GM11168 (cell line): ENCODE measurements around the gene SLC30A3.

Source experiments
- in situ Hi-C: fragments of 300-500 bp; cut with MboI; formaldehyde crosslinking; loops from one replicate; pipeline ENCODE4 v1.12.0; 2022; ENCODE audit warnings: low sequenced_read_pairs; ENCODE audit not compliant: unreplicated experiment

Gene SLC30A3

DNA sequence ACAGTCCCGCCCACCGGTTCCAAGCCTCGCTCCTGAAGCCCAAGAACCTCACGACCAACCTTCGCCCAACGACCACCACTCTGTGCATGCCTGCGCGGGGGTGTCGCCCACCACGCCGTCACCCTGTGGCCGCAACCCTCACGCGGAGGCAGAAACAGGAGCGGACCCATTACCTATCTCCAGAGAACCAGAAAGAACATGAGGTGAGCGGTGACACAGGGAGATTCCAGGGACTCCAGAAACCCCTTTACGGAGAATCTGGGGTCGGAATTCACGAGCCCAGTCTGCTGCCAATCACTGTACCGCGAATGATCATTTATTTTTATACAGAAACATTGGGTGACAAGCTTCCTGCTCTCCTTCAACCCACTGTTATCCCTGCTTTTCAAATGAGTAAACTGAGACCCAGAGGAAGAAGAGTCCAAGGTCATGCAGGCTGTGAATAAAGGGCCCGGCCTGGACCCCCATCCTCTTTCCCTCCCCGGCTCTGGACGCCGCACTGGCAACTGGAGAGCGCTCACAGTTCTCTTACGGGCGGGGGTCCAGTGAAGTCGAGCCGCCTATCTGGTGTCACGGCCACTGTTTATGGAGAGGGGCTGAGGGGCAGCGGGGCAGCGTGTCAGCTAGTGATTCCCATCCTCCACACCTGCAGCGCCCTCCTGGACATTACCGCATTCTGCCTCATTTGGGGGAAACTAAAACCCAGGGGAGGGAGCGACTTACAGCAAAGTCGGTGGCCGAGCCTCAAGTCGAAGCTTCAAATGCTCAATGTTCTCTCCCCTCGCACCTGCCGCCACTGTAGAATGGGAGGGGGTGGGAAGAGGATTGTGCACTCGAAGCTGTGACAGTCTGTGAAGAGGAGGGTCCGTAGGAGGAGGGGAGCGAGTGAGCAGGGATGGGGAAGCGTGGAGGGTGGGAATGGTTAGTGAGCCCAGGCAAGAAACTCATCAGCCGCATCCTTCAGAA lies 723 bp upstream of the SLC30A3 start:
- in situ Hi-C loops = no loop called here

DNA sequence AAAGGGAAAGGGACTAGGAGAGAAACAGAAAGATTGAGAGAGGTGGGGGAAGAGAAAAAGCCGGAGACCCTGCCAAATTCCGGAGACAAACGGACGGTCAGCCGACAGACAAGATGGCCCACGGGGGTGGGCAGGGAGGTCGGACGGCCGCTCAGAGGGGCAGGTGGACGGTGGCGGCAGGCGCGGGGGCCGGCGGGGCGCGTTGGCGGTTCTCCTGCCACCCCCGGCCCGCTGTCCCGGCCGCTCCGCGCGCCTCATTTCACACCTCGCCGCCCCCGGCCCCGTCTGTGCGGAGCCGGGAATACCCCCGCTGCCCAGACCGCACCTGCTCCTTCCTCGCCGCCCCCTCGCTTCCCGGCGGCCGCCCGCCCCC lies 935 bp downstream of the SLC30A3 start:
- in situ Hi-C loops = no loop called here

DNA sequence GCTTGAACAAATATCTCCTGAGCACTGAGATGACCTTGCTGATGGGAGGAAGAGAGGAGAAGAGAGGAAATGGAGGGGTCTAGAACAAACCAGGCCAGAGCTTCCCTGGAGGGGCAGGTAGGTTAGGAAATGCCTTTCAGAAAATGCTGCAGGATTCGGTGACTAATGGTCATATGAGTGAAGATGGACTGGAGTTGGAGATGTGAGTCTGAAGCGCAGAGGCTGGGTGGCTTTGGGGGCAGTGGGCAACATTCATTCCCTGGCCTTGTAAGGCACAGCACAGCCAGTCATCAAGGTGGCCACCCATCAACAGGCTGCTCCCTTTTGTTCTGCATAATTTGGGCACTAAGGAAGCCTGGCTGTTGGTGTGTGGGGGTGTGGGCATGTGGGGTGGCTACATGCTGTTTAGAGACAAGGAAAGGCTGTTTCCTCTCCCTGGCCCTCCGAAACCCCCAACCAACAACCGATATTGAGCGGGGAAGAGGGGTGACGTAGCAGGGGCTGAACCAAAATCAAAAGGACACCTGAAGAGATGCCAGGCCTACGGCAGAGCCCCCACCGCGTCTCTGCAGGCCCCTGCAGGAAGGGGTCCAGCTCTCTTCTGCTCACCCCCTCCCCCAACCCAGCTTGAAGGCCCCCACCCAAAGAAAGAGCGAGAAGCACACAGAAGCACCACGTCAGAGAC lies 1.5 kb downstream of the SLC30A3 start:
- in situ Hi-C loops = no loop called here

DNA sequence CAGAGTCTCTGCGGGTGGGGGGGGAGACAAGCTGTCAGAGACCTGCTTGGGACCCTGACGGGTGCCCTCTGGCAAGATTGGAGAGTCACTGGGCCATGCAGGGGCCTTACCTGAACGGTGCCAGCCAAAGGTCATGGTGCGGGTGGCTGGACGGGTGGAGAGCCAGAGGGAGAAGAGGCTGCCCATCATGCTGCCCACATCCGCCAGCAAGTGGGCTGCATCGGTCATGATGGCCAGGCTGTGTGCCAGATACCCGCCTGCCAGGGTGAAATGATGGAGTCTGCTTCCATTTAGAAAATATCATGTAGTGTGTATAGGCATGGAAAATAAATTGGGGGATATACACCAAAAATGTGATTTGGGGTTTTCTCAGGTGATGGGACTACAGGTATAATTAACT lies 4.8 kb downstream of the SLC30A3 start:
- in situ Hi-C loops = no loop called here

DNA sequence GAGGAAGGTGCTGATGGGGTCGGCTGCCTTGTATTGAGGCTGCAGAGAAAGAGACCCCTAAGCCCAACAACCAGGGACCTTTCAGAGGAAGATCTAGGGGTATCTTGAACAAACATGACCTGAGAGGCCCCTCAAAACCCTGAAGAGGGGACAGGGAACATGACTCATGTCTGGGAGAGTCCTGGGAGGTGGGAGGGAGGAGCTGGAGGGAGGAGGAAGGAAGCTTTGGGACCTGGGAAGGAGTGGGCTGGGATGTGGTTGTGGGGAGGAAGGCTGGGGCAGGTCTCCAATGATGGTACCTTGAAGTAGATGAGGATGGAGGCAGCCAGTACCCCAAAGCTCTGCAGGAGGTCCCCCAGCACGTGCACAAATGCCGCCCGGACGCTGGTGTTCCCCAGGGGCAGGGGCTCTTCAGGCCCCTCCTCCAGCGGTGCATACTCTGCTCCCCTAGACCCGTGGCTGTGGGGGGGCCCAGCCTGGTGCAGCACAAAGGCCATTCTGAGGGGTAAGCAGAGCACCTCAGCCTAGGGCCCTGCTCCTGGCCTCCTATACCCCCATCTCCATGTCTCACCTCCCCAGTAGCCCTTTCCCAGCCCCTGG lies 5.9 kb downstream of the SLC30A3 start:
- in situ Hi-C loops = no loop called here

DNA sequence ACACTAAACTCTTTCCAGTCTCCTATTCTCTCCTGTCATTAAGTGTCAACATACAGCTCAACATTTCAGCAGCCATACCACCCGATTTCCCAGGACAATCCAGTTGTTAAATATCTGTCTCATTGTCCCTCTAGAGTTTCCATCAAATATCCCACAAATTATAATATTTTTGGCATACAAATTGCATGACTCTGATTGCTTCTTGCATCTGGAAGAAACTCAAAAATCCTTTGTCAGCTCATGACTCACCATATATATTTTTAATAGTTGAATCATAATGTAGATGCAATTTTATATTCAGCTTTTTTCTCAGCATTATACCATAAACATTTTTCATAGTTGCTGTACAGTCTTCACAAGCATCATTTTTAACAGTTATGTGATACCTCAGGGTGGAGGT lies 7.2 kb downstream of the SLC30A3 start:
- in situ Hi-C loops = no loop called here

DNA sequence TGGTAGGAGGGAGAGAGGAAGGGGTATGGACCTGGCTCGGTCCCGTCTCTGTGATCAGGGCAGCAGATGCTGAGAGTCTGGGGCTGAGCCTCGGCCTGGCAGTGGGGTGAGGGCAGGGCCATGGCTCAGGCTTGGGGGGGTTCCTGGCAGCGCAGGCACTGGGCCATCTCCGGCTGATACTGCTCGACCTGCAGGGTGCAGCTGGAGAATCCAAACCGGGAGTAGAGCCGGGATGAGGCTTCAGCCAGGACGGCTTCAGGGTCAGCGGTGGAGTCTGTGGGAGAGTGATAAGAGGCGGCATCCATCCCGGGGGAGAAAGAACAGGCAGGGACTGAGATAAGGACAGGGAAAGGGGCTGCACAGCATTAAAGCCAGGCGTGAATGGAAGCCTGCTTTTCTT lies 7.7 kb downstream of the SLC30A3 start:
- in situ Hi-C loops = no loop called here

DNA sequence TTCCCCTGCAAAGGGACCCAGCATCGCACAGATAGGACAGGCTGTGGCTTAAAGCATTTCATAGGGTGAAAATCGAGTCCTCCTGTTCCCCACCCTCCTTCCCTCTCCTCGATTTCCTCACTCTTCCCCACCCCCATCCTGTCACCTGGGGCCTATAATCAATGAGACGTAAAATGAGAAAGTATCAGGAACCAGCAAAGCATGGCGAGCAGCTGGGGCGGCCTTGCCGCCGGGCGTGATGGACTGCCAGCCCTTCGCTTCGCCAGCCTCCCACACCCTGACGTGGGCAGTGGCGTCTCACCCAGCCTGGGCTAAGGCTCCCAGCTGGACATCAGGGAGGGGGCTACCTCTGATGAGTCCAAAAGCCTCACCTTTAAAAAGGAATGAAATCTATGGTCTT lies 11.1 kb downstream of the SLC30A3 start:
- in situ Hi-C loops = no loop called here

DNA sequence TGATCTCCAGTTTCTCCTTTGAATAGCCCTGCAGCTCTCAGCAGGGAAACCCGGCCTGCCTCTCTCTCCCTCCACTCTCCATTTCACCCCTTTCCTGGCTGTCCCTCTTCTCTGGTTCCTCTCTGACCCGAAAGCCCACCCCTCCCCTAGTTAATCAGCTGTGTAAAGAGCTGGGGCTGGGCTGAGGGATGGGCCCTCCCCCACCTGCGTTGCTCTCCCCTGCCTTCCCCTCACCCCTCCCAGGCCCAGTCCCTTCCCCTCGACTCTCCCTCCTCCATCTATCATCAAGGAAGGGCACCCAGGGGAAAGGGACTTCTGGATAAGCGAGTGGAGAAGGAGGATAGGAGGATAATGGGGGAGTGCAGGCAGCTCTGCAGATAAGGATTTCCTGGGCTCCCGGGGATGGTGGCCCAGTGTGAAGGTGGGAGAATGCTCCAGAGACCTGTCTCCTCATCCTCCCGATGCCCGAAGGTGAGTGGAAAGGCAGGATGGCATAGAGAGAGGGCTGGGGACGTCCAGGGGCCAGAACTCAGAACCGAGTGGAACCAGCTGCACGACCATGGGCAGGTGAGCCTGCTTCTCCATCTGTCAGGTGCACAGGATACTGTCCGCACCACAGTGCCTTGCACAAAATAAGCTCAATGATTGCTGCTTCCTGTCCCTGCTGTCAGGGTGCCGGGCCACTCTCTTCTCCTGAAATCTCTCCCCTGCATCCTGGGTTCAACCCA lies 12.0 kb downstream of the SLC30A3 start:
- in situ Hi-C loops = no loop called here

DNA sequence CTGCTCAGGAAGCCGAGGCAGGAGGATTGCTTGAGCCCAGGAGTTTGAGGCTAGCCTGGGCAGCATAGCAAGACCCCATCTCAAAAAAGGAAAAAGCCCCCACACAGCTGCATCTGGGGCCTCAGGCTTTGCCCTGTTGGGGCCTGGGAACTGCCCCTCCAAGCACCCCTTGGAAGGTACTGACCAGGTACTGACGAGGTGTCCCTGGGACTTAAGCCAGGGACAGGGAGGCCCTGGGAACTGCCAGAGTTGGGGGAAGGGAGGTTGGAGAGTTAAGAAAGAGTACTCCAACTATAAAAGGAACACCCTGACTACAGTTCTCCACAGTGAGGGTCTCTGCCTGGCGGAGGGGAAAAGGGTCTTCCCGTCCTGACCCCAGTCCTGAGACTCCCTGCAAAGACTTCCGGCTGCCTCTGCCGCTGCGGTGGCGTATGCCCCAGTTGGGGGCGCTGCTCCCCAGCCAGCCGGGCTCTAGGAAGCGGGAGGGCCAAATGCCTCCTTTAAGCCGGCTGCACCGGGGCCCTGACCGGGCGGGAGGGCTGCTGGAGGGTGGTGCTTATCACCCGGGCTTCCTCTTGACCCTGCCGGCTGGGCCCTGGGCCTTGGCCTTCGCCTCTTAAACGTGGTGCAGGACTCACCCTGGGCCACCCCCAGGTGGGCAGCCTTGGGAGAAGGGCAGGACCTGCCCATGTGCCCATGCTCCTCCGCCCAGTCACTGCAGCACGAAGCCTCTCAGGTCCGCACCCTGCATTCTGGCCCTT lies 12.8 kb downstream of the SLC30A3 start:
- in situ Hi-C loops = no loop called here

DNA sequence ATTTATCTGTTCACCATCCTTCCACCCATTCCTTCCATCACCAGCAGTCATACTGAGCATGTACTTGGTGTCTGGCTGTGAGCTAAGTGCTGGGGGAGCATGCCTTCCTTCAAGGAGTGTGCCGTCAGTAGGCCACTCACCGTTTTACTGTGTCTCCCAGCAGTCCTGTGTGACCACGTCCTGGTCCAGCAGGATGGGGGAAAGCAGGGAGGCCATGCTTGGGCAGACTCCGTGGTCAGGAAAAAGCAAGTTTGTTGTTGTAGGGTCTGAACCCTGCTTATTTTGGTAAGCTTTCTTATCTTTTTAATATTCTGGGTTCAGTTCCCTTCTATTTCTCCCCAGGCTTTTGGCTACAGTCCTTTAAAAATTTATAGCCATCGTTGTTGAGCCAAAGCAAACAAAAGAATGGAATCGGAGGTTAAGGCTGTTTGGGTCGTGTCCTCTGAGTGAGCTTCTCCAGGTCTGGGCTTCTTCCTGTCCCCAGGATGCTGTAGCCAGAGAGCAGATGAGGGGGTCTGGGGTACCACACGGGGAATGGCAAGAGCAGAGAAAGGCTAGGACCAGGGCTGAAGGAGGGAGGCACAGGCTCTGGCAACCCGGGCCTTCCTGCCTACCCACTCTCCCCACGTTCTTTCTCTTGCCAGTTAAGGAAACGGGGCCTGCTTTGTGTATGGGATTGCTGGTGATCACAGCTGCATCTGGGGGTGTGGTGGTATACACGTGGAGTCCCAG lies 13.5 kb downstream of the SLC30A3 start:
- in situ Hi-C loops = no loop called here

DNA sequence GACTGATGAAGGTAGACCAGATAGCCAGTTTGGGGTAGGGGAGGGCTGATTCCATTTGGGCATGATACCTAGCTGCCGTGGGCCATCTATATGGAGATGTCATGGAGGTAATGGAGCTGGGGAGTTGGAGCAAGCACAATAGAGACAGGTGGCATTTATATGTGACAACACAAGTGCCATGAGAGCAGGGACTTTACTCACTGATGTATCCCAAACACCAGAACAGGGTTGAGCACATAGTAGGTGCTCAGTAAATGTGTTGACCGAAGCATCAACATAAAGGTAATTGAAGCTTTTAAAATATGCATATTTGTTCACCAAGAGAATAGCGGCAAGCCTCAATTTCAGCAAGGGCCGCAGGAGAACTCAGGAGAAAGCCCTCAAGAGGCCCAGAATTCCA lies 15.0 kb downstream of the SLC30A3 start:
- in situ Hi-C loops = no loop called here

DNA sequence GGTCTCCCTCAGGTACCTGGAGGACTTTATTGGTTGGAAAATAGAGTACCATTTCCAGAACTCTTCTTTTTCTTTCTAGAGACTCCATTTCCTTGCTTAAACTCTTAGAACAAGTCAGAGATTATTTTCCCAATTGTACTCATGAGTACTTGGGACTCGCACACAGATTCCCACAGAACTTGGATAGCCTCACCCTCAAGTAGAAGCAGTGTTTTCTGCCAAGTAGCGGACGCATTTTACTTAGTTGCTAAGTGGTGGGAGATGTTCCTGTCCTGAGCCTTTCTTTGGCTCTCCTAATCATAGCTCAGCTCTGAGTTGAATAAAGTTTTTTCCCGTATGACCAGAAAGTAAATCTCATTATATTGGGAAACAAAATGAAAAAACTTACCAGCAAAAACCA lies 17.2 kb downstream of the SLC30A3 start:
- in situ Hi-C loops = no loop called here

DNA sequence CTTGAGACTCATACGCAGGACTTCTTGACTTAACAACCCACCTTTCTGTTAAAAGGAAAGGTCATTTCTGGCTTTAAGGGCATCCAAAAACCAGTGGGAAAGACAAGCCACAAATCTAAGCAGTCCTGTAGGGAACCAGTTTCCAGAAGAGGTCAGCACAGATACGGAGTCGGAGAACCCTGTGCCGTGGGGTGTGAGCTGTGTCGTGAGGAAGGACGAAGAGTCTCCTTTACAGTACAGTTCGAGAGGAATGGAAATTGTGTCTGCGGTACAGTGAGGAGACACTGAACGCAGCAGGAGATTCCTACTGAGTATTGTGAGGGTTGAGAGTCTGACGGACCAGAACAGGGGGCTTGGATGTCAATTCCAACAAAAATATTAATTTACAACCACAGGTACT lies 17.7 kb downstream of the SLC30A3 start:
- in situ Hi-C loops = no loop called here

DNA sequence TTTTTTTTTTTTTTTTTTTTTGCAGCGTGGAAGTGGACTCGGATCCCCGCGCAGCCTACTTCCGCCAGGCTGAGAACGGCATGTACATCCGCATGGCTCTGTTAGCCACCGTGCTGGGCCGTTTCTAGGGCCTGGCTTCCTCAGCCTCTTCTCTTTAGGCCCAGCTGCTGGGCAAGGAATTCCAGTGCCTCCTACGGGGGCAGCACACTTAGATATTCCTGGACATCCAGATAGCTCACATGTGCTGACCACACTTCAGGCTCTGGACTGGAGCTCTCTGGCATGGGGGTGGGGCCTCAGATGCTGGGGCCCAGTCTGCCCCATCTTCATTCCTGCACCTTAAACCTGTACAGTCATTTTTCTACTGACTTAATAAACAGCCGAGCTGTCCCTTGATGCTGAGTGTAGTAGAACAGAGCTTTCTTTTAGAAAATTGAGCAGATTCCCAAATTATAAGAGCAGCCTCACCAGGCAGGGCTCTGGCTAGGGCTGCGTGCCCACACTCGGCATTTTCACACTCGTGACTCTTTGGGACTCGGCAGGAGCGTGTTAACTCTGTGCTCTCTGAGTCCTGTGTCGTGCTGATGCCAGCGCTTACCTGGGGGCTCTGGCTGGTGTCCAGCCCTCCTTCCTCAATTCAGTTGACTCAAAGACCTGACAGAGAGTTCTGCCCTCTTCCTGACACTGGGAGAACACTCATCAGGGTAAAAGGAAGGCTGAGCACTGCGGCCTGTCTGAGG lies 19.3 kb downstream of the SLC30A3 start:
- in situ Hi-C loops = no loop called here

DNA sequence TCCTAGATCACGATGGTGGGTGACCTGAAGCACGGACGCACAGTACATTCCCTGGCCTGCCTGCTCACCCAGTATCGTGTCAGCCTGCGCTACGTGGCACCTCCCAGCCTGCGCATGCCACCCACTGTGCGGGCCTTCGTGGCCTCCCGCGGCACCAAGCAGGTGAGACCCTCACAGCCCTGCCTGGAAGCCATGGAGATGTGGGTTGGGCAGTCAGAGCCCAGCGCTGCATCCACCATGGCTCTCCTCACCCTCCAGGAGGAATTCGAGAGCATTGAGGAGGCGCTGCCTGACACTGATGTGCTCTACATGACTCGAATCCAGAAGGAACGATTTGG lies 20.3 kb downstream of the SLC30A3 start:
- in situ Hi-C loops = no loop called here

DNA sequence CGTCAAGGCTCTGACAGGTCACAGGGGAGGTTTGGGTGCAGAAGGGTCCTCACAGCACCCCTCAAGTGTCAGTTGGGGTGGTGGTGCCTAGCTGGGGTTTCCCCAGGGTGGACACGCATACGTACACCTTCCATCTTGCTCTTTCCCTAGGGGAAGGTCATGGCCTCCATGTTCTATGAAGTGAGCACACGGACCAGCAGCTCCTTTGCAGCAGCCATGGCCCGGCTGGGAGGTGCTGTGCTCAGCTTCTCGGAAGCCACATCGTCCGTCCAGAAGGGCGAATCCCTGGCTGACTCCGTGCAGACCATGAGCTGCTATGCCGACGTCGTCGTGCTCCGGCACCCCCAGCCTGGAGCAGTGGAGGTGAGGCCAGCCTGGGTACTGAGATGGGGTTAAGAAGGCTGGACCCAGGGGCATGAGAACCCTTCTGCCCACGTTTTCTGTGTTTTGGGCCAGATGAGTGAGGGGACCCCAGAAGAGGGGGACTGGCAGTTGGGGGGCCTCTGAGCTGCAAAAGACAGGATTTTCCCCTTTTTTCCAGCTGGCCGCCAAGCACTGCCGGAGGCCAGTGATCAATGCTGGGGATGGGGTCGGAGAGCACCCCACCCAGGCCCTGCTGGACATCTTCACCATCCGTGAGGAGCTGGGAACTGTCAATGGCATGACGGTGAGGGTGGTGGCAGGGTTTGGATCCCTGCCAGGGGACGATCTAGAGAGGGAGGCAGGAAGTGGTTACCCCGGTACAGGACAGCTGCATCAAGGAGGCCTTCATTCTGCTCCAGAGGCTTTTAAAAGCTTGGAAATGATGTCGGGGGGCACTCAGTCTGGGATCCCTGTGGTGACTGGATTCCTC lies 20.9 kb downstream of the SLC30A3 start:
- in situ Hi-C loops = no loop called here

DNA sequence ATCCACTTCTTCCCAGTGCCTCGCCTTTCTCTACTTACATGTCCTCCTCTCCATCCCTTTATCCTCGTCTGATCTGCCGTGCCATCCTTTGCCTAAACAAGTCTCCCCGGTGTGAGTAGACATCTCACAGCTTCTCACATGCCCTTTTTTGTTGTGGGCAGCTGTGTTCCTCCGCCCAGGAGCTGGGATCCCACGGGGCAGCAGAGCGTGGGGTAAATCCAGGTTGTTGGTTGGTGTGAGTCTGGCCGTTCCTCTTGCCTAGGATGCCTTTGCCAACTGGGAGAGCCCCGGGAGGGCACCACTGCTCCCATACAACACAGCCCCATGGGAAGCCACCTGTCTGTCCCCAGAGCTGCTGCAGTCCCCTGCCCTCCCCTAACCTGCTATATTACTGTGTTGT lies 22.4 kb downstream of the SLC30A3 start:
- in situ Hi-C loops = no loop called here
